Pulmonary artery endothelial cell (primary cell): ENCODE data around the gene OR52E4. TPM values are rescaled to one million over a fixed set of nuclear protein-coding genes. Genes with fewer than 3 reads are reported as not detected.

Experiments
- DNase-seq: peaks from one replicate; pipeline ENCODE4 v3.0.0-alpha.2; 2011; ENCODE audit warnings: low read depth, low spot score
- total RNA-seq: library from RNA; depleted of rRNA; stranded (reverse); fragments of >200 nt; gene quantifications from 2 replicates; pipeline ENCODE4 v1.2.3, GENCODE V29; 2014

The OR52E4 gene
- total RNA-seq, 1 donor from 2014 or later, result not detected

DNA sequence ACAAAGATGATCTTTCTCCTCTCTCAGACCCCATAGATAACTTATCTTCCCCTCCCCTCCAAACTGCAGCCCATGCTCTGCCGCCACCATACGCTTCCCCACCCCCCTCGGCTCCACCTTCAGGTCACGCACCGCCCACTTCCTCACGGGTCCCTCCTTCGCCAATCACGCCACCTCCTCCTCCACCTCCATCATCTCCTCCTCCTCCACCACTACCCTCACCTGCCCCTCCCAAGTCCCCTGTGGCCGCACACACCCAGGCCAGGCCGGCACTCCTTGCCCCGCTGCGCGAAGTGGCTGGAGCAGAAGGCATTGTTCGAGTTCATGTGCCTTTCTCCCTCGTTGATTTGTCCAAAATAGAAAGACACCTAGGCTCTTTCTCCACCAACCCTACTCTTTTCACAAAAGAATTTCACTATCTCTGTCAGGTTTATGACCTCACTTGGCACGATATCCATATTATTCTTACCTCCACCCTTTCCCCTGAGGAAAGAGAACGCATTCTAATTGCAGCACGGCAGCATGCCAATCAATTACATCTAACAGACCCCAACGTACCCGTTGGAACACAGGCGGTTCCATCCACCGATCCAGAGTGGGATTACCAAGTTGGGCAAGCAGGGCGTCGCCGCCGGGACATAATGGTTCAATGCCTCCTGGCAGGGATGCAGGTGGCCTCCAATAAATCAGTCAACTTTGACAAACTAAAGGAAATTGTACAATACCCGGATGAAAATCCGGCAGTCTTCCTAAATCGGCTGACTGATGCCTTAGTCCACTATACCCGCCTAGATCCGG, 49.3 kb downstream of the OR52E4 start:
- DNase-seq, result no peak

DNA sequence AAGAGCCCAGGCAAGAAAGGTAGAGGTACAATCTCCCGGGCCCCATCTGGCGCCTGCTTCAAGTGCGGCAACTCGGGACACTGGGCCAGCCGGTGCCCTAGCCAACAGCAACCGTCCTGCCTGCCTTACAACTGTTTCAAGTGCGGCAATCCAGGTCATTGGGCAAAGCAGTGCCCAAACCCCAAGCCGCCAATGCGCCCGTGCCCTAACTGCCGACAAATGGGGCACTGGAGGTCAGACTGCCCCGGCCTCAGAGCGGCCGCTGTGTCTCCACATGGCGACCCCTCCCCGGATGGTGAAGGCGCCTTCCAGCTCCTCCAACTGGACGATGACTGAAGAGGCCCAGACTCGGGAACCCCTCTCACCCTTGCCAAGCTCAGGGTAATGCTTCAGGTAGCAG, 50.2 kb downstream of the OR52E4 start:
- DNase-seq, result no peak

DNA sequence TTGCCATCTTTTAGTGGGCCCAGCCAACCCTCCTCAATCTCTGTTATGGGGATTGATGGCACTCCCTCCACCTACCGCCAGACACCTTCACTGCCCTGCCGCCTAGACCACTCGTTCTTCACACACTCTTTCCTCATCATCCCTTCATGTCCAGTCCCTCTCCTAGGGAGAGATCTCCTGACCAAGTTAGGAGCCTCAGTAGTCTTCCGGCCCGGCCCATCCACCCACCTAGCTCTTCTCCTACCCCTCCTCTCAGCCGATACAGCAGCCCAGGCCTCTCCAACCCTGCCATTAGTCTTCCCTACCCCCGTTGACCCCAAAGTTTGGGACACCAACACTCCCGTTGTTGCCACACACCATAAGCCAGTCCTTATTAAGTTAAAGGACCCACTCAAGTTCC, 50.6 kb downstream of the OR52E4 start:
- no peak for DNase-seq

DNA sequence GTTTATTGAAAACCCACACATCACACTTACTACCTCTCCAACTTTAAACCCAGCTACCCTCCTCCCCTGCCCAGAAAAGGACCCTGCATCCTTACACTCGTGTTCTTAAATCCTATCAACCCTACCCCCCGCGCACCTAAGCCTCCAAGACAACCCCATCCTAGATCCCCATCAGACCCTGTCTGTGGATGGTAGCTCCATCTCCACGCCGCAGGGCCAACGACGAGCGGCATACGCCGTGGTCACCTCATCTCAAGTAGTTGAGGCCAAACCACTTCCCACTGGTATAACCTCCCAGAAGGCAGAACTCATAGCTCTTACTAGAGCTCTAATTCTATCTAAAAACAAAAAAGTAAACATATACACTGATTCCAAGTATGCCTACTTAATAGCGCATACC, 52.2 kb downstream of the OR52E4 start:
- DNase-seq, result no peak

DNA sequence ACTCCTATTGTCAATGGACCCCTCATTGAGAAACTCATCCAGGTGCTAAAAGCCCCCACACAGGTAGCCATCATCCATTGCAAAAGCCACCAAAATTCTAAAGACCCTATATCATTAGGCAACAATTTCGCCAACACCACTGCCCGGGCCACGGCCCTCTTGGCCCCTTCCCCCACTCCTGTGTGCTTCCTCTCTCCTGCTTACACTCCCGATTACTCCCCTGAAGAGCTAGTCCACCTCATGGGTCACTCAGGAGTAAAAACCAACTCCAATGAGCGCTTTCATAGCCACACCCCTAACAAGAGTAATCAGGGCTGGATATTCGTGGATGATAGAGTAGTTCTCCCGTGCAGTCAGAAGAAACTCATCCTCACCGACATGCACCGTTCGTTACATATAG, 52.7 kb downstream of the OR52E4 start:
- DNase-seq, result no peak

Other genes starting within 250 kb of the OR52E4 start
- gene TRIM5, start 195.6 kb upstream of the OR52E4 start, total RNA-seq, result 56.6 and 77.9 TPM in 2 replicates
- 116 and 129 TPM in 2 replicates for gene TRIM22, start 190.8 kb upstream of the OR52E4 start, total RNA-seq
- not detected in 2 replicates for gene OR56B1, start 144.2 kb upstream of the OR52E4 start, total RNA-seq
- not detected in 2 replicates for gene OR52N4, start 126.4 kb upstream of the OR52E4 start, total RNA-seq
- gene OR52N5, start 97.3 kb upstream of the OR52E4 start, total RNA-seq, result not detected in 2 replicates
- gene OR52N1, start 89.4 kb upstream of the OR52E4 start, total RNA-seq, result not detected in 2 replicates
- gene OR52N2, start 71.7 kb upstream of the OR52E4 start, total RNA-seq, result not detected in 2 replicates
- gene OR52E6, start 38.7 kb upstream of the OR52E4 start, total RNA-seq, result not detected in 2 replicates
- gene OR52E8, start 22.9 kb upstream of the OR52E4 start, total RNA-seq, result not detected in 2 replicates
- gene OR52E5, start 12.6 kb downstream of the OR52E4 start, total RNA-seq, result not detected in 2 replicates
- not detected in 2 replicates for gene OR56A3, start 61.6 kb downstream of the OR52E4 start, total RNA-seq
- gene OR56A5, start 87.9 kb downstream of the OR52E4 start, total RNA-seq, result not detected in 2 replicates
- not detected in 2 replicates for gene OR52L1, start 106.4 kb downstream of the OR52E4 start, total RNA-seq
- gene OR56A4, start 126.3 kb downstream of the OR52E4 start, total RNA-seq, result not detected in 2 replicates
- gene OR56A1, start 150.1 kb downstream of the OR52E4 start, total RNA-seq, result not detected in 2 replicates
- gene OR56B4, start 227.1 kb downstream of the OR52E4 start, total RNA-seq, result not detected in 2 replicates